ENCODE data around the gene FZD7.

The FZD7 gene

DNA sequence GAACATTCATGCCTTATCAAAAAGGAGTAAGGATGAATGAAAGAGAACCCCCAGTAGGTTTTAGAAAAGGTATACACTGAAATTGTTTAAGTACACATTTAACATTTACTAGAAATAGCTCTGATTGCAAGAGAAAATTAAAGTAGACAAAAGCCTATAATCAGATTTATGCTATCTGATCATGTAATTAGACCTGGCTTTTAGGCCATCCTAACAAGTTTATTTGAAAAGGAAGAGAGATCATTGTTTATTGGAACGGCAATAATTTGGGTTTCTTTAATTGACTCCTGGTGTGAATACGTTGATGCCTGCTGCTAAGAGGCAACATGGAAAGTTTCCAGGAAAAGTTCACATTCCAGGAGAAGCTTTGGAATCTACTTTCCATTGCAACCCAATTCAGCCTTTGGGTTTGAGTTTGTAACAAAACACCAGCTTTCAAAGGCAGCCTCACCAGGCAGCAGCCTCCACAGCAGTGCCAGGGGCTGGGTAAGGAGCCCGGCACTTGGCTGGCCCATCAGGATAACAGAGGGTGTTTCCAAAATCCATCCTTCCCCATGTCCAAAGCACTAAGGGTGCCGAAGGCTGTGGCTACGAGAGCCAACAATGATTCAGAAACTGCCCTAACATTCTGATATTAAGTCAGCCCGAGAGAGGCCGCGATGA, 18.0 kb downstream of the FZD7 start:
- Histone ChIP-seq H3K36me3 (ENCODE audit: insufficient read depth, low read length) (no peaks in the 10 kb centered on the region), H2AFZ (ENCODE audit: low read depth, low read length) (no peak overlapping the region), H3K79me2 (ENCODE audit: insufficient read depth, low read length) (no peaks in the 10 kb centered on the region), H3K4me2 (ENCODE audit: insufficient read depth, low read length) (no peak overlapping the region), H3K4me1 (ENCODE audit: insufficient read depth, low read length) (no peaks in the 10 kb centered on the region), H3K9ac (ENCODE audit: low read depth, low read length) (no peak overlapping the region), H3K9me3 (ENCODE audit: insufficient read depth, low read length, severe bottlenecking) (no peaks in the 10 kb centered on the region), H3K27ac (ENCODE audit: low read length) (no peak overlapping the region), H3K4me3 (ENCODE audit: low read depth in 1 of 2, low read length in 2 of 2) (no peak overlapping the region), H4K20me1 (ENCODE audit: insufficient read depth, low read length) (no peaks in the 10 kb centered on the region), H3K27me3 (ENCODE audit: insufficient read depth, low read length, poor library complexity) (peaks cover 8% of the 10 kb centered on the region)
- no peak for ATAC-seq (ENCODE audit: insufficient read depth, low read depth)
- DNase-seq = no peak
- no peak for TF ChIP-seq EZH2 (IDR thresholded peaks at IDR 0.05; ENCODE audit: borderline replicate concordance, low read depth, low read length, severe bottlenecking)
- TF ChIP-seq, protein P1, sequence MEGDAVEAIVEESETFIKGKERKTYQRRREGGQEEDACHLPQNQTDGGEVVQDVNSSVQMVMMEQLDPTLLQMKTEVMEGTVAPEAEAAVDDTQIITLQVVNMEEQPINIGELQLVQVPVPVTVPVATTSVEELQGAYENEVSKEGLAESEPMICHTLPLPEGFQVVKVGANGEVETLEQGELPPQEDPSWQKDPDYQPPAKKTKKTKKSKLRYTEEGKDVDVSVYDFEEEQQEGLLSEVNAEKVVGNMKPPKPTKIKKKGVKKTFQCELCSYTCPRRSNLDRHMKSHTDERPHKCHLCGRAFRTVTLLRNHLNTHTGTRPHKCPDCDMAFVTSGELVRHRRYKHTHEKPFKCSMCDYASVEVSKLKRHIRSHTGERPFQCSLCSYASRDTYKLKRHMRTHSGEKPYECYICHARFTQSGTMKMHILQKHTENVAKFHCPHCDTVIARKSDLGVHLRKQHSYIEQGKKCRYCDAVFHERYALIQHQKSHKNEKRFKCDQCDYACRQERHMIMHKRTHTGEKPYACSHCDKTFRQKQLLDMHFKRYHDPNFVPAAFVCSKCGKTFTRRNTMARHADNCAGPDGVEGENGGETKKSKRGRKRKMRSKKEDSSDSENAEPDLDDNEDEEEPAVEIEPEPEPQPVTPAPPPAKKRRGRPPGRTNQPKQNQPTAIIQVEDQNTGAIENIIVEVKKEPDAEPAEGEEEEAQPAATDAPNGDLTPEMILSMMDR (IDR thresholded peaks at IDR 0.05; ENCODE audit: borderline replicate concordance, extremely low read depth, low read length, poor library complexity, severe bottlenecking) = no peak

DNA sequence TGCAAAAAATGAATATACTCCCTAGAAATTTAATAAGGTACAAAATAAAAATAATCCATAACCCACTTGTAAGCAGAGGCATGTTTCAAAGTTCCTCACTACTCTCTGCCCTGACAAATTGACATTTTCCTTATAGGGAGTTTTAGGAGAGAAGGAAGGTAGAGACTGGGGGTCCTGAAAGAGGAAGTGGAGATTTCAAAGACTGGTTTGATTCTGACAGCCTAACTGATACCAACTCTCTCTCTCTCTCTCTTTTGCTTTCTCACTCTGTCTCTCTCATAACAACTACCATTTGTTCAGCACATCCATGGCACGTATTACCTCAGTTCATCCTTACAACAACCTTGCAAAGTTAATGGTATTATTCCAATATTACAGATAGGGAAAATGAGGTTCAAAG, 18.6 kb downstream of the FZD7 start:
- Histone ChIP-seq H3K27me3 (ENCODE audit: insufficient read depth, low read length, poor library complexity) (peaks cover 8% of the 10 kb centered on the region), H3K27ac (ENCODE audit: low read length) (no peak overlapping the region), H3K4me3 (ENCODE audit: low read depth in 1 of 2, low read length in 2 of 2) (no peak overlapping the region), H3K36me3 (ENCODE audit: insufficient read depth, low read length) (no peaks in the 10 kb centered on the region), H3K79me2 (ENCODE audit: insufficient read depth, low read length) (no peaks in the 10 kb centered on the region), H3K4me1 (ENCODE audit: insufficient read depth, low read length) (no peaks in the 10 kb centered on the region), H3K4me2 (ENCODE audit: insufficient read depth, low read length) (no peak overlapping the region), H3K9ac (ENCODE audit: low read depth, low read length) (no peak overlapping the region), H3K9me3 (ENCODE audit: insufficient read depth, low read length, severe bottlenecking) (no peaks in the 10 kb centered on the region), H2AFZ (ENCODE audit: low read depth, low read length) (no peak overlapping the region), H4K20me1 (ENCODE audit: insufficient read depth, low read length) (no peaks in the 10 kb centered on the region)
- DNase-seq (no peak), ATAC-seq (ENCODE audit: insufficient read depth, low read depth) (no peak)
- TF ChIP-seq, protein P1 (IDR thresholded peaks at IDR 0.05; ENCODE audit: borderline replicate concordance, extremely low read depth, low read length, poor library complexity, severe bottlenecking) = no peak
- TF ChIP-seq EZH2 (IDR thresholded peaks at IDR 0.05; ENCODE audit: borderline replicate concordance, low read depth, low read length, severe bottlenecking) = no peak

DNA sequence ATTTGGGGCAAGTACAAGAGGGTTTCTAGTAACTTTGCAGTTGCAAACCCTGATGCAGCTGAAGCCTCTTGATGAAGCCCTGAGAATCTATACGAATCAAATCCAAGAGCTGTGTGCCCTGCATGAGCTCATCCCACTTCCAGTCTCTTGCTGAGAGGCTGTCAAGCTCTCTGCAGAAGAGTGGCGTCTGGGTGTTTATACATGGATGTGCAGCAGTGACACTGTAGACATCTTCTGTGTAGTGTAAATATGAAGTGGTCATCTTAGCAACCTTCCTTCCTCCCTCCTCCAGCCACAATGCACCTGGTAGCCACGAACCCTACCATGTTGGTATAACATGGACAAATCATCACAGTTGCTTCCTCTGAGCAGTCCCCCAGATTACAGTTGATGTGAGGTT, 21.0 kb downstream of the FZD7 start:
- Histone ChIP-seq H3K4me3 (ENCODE audit: low read depth in 1 of 2, low read length in 2 of 2) (no peak overlapping the region), H3K36me3 (ENCODE audit: insufficient read depth, low read length) (no peaks in the 10 kb centered on the region), H3K4me1 (ENCODE audit: insufficient read depth, low read length) (no peaks in the 10 kb centered on the region), H3K9ac (ENCODE audit: low read depth, low read length) (no peak overlapping the region), H3K9me3 (ENCODE audit: insufficient read depth, low read length, severe bottlenecking) (no peaks in the 10 kb centered on the region), H3K4me2 (ENCODE audit: insufficient read depth, low read length) (no peak overlapping the region), H3K79me2 (ENCODE audit: insufficient read depth, low read length) (no peaks in the 10 kb centered on the region), H3K27me3 (ENCODE audit: insufficient read depth, low read length, poor library complexity) (peaks cover 7% of the 10 kb centered on the region), H2AFZ (ENCODE audit: low read depth, low read length) (no peak overlapping the region), H3K27ac (ENCODE audit: low read length) (no peak overlapping the region), H4K20me1 (ENCODE audit: insufficient read depth, low read length) (no peaks in the 10 kb centered on the region)
- TF ChIP-seq, protein P1 (IDR thresholded peaks at IDR 0.05; ENCODE audit: borderline replicate concordance, extremely low read depth, low read length, poor library complexity, severe bottlenecking) = no peak
- TF ChIP-seq EZH2 (IDR thresholded peaks at IDR 0.05; ENCODE audit: borderline replicate concordance, low read depth, low read length, severe bottlenecking) = no peak
- DNase-seq (no peak), ATAC-seq (ENCODE audit: insufficient read depth, low read depth) (no peak)
